ENCODE measurements around the gene FAM83F.

Gene FAM83F

DNA sequence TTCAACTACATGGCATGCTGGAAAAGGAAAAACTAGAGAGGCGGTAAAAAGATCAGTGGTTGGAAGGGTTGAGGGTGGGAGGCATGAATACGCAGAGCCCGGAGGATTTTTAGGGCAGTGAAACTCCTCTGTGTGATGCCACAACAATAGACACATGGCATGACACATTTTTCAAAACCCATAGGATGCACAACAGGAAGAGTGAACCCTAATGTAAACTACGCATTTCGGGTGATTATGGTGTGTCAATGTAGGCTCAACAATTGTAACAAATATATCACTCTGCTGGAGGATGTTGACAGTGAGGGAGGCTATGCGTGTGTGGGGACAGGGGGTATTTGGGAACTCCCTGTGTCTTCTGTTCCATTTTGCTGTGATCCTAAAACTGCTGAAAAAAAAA lies 15.7 kb upstream of the FAM83F start:
- no peak overlapping the region for H3K4me3 ChIP-seq (ENCODE audit: low read depth, low read length)
- in situ Hi-C loops (cut with HindIII; ENCODE audit: low sequenced_read_pairs), result no loop called here
- TF ChIP-seq, protein P1, sequence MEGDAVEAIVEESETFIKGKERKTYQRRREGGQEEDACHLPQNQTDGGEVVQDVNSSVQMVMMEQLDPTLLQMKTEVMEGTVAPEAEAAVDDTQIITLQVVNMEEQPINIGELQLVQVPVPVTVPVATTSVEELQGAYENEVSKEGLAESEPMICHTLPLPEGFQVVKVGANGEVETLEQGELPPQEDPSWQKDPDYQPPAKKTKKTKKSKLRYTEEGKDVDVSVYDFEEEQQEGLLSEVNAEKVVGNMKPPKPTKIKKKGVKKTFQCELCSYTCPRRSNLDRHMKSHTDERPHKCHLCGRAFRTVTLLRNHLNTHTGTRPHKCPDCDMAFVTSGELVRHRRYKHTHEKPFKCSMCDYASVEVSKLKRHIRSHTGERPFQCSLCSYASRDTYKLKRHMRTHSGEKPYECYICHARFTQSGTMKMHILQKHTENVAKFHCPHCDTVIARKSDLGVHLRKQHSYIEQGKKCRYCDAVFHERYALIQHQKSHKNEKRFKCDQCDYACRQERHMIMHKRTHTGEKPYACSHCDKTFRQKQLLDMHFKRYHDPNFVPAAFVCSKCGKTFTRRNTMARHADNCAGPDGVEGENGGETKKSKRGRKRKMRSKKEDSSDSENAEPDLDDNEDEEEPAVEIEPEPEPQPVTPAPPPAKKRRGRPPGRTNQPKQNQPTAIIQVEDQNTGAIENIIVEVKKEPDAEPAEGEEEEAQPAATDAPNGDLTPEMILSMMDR (IDR thresholded peaks at IDR 0.05; ENCODE audit: low read depth, low read length), result no peak
- DNase-seq (ENCODE audit: low read depth, low spot score), result no peak

DNA sequence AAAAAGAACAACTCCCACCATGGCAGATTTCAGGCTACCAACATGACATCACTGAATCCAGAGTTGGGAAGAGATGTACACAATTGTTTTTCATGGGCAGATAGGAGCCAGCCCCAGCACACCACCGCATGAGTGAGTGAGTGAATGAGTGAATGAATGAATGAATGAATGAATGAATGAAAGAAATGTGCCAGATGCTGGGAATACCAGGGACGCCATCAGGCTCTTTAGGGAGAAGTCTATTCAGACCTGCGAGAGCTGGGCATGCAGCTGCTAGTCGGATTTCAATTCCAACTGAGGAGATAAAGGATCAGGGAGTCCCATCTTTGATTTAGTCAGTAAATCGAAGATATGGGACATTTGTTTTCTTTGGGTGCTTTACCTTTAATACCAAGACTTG lies 15.3 kb upstream of the FAM83F start:
- TF ChIP-seq, protein P1 (IDR thresholded peaks at IDR 0.05; ENCODE audit: low read depth, low read length), result no peak
- in situ Hi-C loops (cut with HindIII; ENCODE audit: low sequenced_read_pairs), result no loop called here

DNA sequence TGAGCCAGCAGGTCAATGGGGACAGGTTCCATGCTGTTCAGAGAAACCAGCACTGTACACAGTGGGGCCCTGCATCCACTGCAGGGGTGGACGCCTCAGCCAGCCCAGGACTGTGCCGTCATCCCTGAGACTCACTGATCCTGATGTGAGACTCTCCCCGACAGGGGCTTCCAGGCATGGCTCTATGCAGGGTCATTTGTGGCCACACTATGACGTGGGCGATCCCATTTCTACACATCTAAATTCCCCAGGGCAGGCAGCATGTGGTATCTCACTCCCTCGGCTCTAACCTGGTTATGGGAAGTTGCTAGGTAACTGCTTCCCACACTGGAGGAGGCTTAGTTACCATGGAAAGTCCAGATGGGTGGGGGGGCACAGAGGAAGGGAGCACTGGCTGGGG lies 14.2 kb upstream of the FAM83F start:
- TF ChIP-seq, protein P1 (IDR thresholded peaks at IDR 0.05; ENCODE audit: low read depth, low read length), result no peak
- H3K4me3 ChIP-seq (ENCODE audit: low read depth, low read length), result no peak overlapping the region
- in situ Hi-C loops (cut with HindIII; ENCODE audit: low sequenced_read_pairs), result no loop called here
- no peak for DNase-seq (ENCODE audit: low read depth, low spot score)

More for the DNA sequence above, 15.3 kb upstream of the FAM83F start:
- no peak overlapping the region for H3K4me3 ChIP-seq (ENCODE audit: low read depth, low read length)
- no peak for DNase-seq (ENCODE audit: low read depth, low spot score)

DNA sequence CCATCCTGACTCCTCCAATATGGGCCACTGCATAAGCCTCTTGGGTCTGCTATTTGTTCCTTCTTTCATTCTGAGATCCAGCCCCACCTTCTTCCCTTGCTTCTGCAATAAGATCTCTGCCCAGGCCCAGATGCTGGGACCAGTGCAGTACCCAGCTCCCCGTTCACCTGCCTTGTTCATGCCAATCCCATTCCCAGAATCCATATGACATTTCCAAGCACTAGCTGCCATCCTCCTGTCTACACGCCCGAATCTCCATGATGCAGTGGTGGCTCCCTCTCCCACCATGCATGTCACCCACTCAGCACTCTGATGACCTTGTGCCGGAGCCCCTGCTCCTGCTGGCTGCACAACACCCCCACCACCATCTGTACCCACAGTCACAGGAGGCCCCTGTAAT lies 11.4 kb upstream of the FAM83F start:
- no peak overlapping the region for H3K4me3 ChIP-seq (ENCODE audit: low read depth, low read length)
- in situ Hi-C loops (cut with HindIII; ENCODE audit: low sequenced_read_pairs), result no loop called here

DNA sequence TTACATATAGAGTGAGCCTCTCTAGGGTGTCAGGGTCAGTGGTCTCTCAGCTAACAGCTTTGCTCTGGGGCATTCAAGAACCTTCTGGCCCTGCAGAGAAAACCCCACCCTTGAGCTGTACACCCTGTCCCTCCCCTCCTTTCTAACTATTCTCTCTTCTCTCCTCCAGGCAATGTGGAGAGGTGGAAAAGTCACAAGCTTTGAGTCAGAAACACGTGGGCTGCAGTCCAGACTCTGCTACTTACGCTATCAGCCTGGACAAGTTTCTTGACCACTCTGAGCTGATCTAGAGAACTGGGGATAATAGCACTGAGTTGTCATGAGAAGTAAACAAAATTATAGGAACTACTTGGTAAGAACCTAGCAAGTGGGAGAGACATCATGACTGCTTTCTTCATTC lies 10.7 kb upstream of the FAM83F start:
- H3K4me3 ChIP-seq (ENCODE audit: low read depth, low read length), result no peak overlapping the region
- in situ Hi-C loops (cut with HindIII; ENCODE audit: low sequenced_read_pairs), result no loop called here
- DNase-seq (ENCODE audit: low read depth, low spot score), result no peak
- TF ChIP-seq, protein P1 (IDR thresholded peaks at IDR 0.05; ENCODE audit: low read depth, low read length), result no peak

More for the DNA sequence above, 11.4 kb upstream of the FAM83F start:
- no peak for DNase-seq (ENCODE audit: low read depth, low spot score)
- TF ChIP-seq, protein P1 (IDR thresholded peaks at IDR 0.05; ENCODE audit: low read depth, low read length), result no peak

DNA sequence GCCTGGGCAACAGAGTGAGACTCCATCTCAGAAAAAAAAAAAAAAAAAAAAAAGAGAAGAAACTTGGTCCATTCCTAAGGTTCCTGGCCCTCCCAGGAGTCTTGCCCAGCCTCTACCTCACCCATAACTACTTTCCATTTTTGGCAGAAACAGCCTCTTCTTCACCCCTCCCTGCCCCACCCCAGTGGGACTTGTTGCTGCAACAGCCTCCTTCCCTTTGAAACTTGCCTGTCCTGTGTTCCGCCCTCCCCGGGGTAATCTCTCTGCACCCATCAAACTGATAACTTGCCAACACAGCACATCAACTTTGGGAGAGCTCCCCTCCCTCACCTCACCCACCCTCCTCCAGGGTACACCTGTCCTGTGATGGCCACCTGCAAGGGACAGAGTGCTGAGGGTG lies 10.0 kb upstream of the FAM83F start:
- in situ Hi-C loops (cut with HindIII; ENCODE audit: low sequenced_read_pairs), result no loop called here

More for the DNA sequence above, 10.0 kb upstream of the FAM83F start:
- TF ChIP-seq, protein P1 (IDR thresholded peaks at IDR 0.05; ENCODE audit: low read depth, low read length), result no peak
- DNase-seq (ENCODE audit: low read depth, low spot score), result no peak
- no peak overlapping the region for H3K4me3 ChIP-seq (ENCODE audit: low read depth, low read length)
